DND-41 (cell line): Measurements from ENCODE around the gene DDX31.

Source experiments
- ATAC-seq: fragments of 200-7000 bp; cut with Tn5 transposase; 3 replicates; pipeline ENCODE4 v1.9.1; 2021; ENCODE audit warnings: low read depth; ENCODE audit not compliant: insufficient read depth
- DNase-seq: peaks from one replicate; pipeline ENCODE4 v3.0.0-alpha.2; 2020
- H2AFZ ChIP-seq: 2 replicates; pipeline ENCODE4 v1.6.0; 2012; ENCODE audit warnings: low read depth, low read length
- H3K27ac ChIP-seq: 2 replicates; pipeline ENCODE4 v1.5.1; 2012; ENCODE audit warnings: low read length, inconsistent platforms
- H3K27me3 ChIP-seq: fragments of 200-600 bp; sonication (generic); 2 replicates; pipeline ENCODE4 v1.6.0; 2012; ENCODE audit warnings: low read length, mild to moderate bottlenecking, inconsistent platforms; ENCODE audit not compliant: insufficient read depth, poor library complexity
- H3K36me3 ChIP-seq: 2 replicates; pipeline ENCODE4 v1.5.1; 2012; ENCODE audit warnings: low read length, inconsistent platforms; ENCODE audit not compliant: insufficient read depth
- H3K4me1 ChIP-seq: 2 replicates; pipeline ENCODE4 v1.5.1; 2012; ENCODE audit warnings: mild to moderate bottlenecking, low read length; ENCODE audit not compliant: insufficient read depth
- H3K4me2 ChIP-seq: 2 replicates; pipeline ENCODE4 v1.6.0; 2012; ENCODE audit warnings: mild to moderate bottlenecking, moderate library complexity, low read length, inconsistent platforms; ENCODE audit not compliant: insufficient read depth
- H3K4me3 ChIP-seq, 2 experiments: fragments of 200-600 bp in 1 of 2; shearing (Covaris generic) in 1 of 2; 2 replicates each; pipeline ENCODE4 v1.5.1; 2012 to 2016; ENCODE audit warnings: inconsistent platforms in 2 of 2, low read length in 2 of 2, mild to moderate bottlenecking in 2 of 2, low read depth in 1 of 2, moderate library complexity in 1 of 2
- H3K79me2 ChIP-seq: 2 replicates; pipeline ENCODE4 v1.6.0; 2012; ENCODE audit warnings: low read length, inconsistent platforms; ENCODE audit not compliant: insufficient read depth
- H3K9ac ChIP-seq: 2 replicates; pipeline ENCODE4 v1.6.0; 2012; ENCODE audit warnings: low read depth, mild to moderate bottlenecking, inconsistent platforms, low read length, moderate library complexity
- H3K9me3 ChIP-seq: 2 replicates; pipeline ENCODE4 v1.5.1; 2012; ENCODE audit warnings: low read length, moderate library complexity, mild to moderate bottlenecking, inconsistent platforms; ENCODE audit not compliant: insufficient read depth, severe bottlenecking
- H4K20me1 ChIP-seq: 2 replicates; pipeline ENCODE4 v1.6.0; 2012; ENCODE audit warnings: low read length; ENCODE audit not compliant: insufficient read depth
- CTCF ChIP-seq: IDR thresholded peaks from 2 replicates; pipeline ENCODE4 v1.5.1; 2012; ENCODE audit warnings: borderline replicate concordance, low read length, moderate library complexity, mild to moderate bottlenecking; ENCODE audit not compliant: poor library complexity, severe bottlenecking; ENCODE audit errors: extremely low read depth
- EZH2 ChIP-seq: IDR thresholded peaks from 3 replicates; pipeline ENCODE4 v1.6.1; 2012; ENCODE audit warnings: borderline replicate concordance, low read depth, mild to moderate bottlenecking, moderate library complexity, low read length, inconsistent platforms; ENCODE audit not compliant: severe bottlenecking

The DDX31 gene

DNA sequence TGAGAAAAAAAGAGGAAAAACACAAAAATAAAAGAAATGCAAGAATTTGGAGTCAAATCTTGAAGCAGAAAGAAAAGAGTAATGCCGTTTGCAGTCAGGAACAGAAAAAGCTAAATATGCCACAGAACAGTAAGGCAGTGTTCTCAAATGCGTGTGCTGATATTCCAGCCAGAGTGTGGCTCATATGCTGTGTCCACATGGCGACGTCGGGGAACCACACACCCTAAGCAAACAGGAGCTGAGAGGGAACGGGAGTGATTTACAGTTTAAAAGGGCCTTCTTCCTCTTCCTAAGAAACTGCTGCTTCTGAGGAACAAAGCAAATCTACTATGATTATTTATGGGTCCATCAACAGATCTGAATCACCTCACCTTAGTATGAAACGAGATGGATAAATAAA, 42.7 kb downstream of the DDX31 start:
- Histone ChIP-seq H3K27ac (no peak overlapping the region), H3K79me2 (no peaks in the 10 kb centered on the region), H3K4me1 (no peaks in the 10 kb centered on the region), H3K36me3 (peaks cover 66% of the 10 kb centered on the region), H3K9ac (no peak overlapping the region), H4K20me1 (no peaks in the 10 kb centered on the region; the same call in 1 of the 2 replicates), H3K4me3 (no peak overlapping the region), H2AFZ (no peak overlapping the region), H3K9me3 (no peaks in the 10 kb centered on the region), H3K4me2 (no peak overlapping the region), H3K27me3 (no peaks in the 10 kb centered on the region)
- no peak for TF ChIP-seq EZH2
- ATAC-seq = no peak
- no peak for DNase-seq

- H3K4me2 ChIP-seq = no peak overlapping the region
- TF ChIP-seq CTCF (no peak), EZH2 (no peak)
- H3K9me3 ChIP-seq = no peaks in the 10 kb centered on the region
- no peak overlapping the region for H3K4me3 ChIP-seq
- H3K4me1 ChIP-seq = no peaks in the 10 kb centered on the region
- no peak overlapping the region for H3K27ac ChIP-seq
- H3K79me2 ChIP-seq = no peaks in the 10 kb centered on the region
- peaks cover 61% of the 10 kb centered on the region for H3K36me3 ChIP-seq
- no peak overlapping the region for H3K9ac ChIP-seq
- no peaks in the 10 kb centered on the region for H3K27me3 ChIP-seq
- no peaks in the 10 kb centered on the region; the same call in 1 of the 2 replicates for H4K20me1 ChIP-seq
- no peak overlapping the region for H2AFZ ChIP-seq
- DNase-seq (no peak), ATAC-seq (no peak)
These were observed 43.5 kb downstream of the DDX31 start for GRCh38 chr9:132626285-132626684.

GRCh38 chr9:132622159-132622558, 47.6 kb downstream of the DDX31 start:
- no peak overlapping the region for H3K4me3 ChIP-seq
- H3K9me3 ChIP-seq = no peaks in the 10 kb centered on the region
- TF ChIP-seq EZH2 = no peak
- no peak for TF ChIP-seq CTCF
- H3K36me3 ChIP-seq = peaks cover 45% of the 10 kb centered on the region; the same call in 1 of the 2 replicates
- H3K4me2 ChIP-seq = no peak overlapping the region
- no peak overlapping the region for H3K9ac ChIP-seq
- no peak overlapping the region for H3K27ac ChIP-seq
- no peaks in the 10 kb centered on the region for H3K4me1 ChIP-seq
- H3K27me3 ChIP-seq = no peaks in the 10 kb centered on the region
- no peak for DNase-seq
- H2AFZ ChIP-seq = no peak overlapping the region
- H4K20me1 ChIP-seq = no peaks in the 10 kb centered on the region
- no peaks in the 10 kb centered on the region for H3K79me2 ChIP-seq
- no peak for ATAC-seq

DNA sequence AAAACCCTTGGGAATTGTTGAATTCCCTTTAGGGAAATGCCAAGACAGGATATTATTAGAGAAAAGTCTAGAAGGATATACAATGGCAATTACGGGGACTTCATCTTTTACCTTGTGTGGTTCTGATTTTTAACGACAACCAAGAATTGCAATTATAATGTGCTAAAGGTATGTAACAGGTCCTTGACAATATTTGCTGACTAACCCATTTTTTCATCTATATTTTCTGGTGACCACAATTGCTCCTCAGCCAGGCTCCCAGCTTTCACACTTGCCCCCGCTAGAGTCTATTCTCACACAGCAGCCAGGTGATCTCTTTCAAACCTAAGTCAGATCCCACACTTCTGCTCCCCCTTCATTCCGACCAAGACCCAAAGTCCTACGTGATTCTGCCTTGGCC, 53.1 kb downstream of the DDX31 start:
- Histone ChIP-seq H3K36me3 (peaks cover 58% of the 10 kb centered on the region), H3K4me2 (no peak overlapping the region), H2AFZ (no peak overlapping the region), H3K4me1 (no peaks in the 10 kb centered on the region), H3K79me2 (no peaks in the 10 kb centered on the region), H3K27me3 (no peaks in the 10 kb centered on the region), H3K27ac (no peak overlapping the region), H3K9me3 (no peaks in the 10 kb centered on the region), H4K20me1 (no peaks in the 10 kb centered on the region), H3K9ac (no peak overlapping the region), H3K4me3 (no peak overlapping the region)
- ATAC-seq (no peak), DNase-seq (no peak)
- TF ChIP-seq CTCF = no peak
- no peak for TF ChIP-seq EZH2
